NCI-H1694 treated with DMSO at 0.1 percent for 48 hours (cell line): ENCODE measurements around the gene PLPP6.
A peak's percentile ranks its signal among the peaks of the same experiment; 100 is the strongest.
"Not testable (repeated sequence)": the region's sequence is repeated elsewhere in the genome, so short reads cannot be mapped to it uniquely, and the experiment has no call there.

Experiments used
- DNase-seq: peaks from one replicate; lab custom pipeline; 2025; lab: John Stamatoyannopoulos, UW

The PLPP6 gene

GRCh38 chr9:4662108-4662988, at the start of gene PLPP6:
Gene PLPP6, plus strand, starts transcription at chr9:4662294. Its CDS starts 82 bp downstream, at chr9:4662376.
- DNase-seq, result peak; percentile 80

- no peak for DNase-seq
These were observed 47.5 kb upstream of the PLPP6 start for GRCh38 chr9:4614627-4615026.

- no peak for DNase-seq
These were observed 46.8 kb upstream of the PLPP6 start for GRCh38 chr9:4615251-4615650.

GRCh38 chr9:4615778-4616177, 46.3 kb upstream of the PLPP6 start:
- DNase-seq, result no peak

- DNase-seq, result no peak
These were observed 44.3 kb upstream of the PLPP6 start for GRCh38 chr9:4617752-4618151.

GRCh38 chr9:4618700-4619099, 43.4 kb upstream of the PLPP6 start:
- no peak for DNase-seq

GRCh38 chr9:4620057-4620765, 41.9 kb upstream of the PLPP6 start:
- no peak for DNase-seq

- no peak for DNase-seq
These were observed 41.1 kb upstream of the PLPP6 start for GRCh38 chr9:4620881-4621555.

GRCh38 chr9:4622016-4622415, 40.1 kb upstream of the PLPP6 start:
- DNase-seq, result no peak

- no peak for DNase-seq
These were observed 31.3 kb upstream of the PLPP6 start for GRCh38 chr9:4630836-4631235.

GRCh38 chr9:4638968-4639367, 23.1 kb upstream of the PLPP6 start:
- no peak for DNase-seq

GRCh38 chr9:4639420-4639819, 22.7 kb upstream of the PLPP6 start:
- no peak for DNase-seq

GRCh38 chr9:4640027-4640426, 22.1 kb upstream of the PLPP6 start:
- DNase-seq, result peak; percentile 10

GRCh38 chr9:4642351-4642750, 19.7 kb upstream of the PLPP6 start:
- no peak for DNase-seq

GRCh38 chr9:4654084-4654483, 8.0 kb upstream of the PLPP6 start:
- no peak for DNase-seq

- DNase-seq, result no peak
These were observed 7.6 kb upstream of the PLPP6 start for GRCh38 chr9:4654538-4654937.

- DNase-seq, result not testable (repeated sequence)
These were observed 5.9 kb upstream of the PLPP6 start for GRCh38 chr9:4656196-4656595.

- DNase-seq, result no peak
These were observed 5.5 kb upstream of the PLPP6 start for GRCh38 chr9:4656621-4657020.

GRCh38 chr9:4657426-4658159, 4.5 kb upstream of the PLPP6 start:
- DNase-seq, result no peak

- DNase-seq, result not testable (repeated sequence)
These were observed 1.4 kb upstream of the PLPP6 start for GRCh38 chr9:4660665-4661064.

GRCh38 chr9:4661165-4661564, 929 bp upstream of the PLPP6 start:
- no peak for DNase-seq

- DNase-seq, result no peak
These were observed 483 bp upstream of the PLPP6 start for GRCh38 chr9:4661611-4662010.
